ENCODE data around the gene ACAA2. TPM values are rescaled to one million over a fixed set of nuclear protein-coding genes. Genes with fewer than 3 reads are reported as not detected.

Gene ACAA2
- total and polyA plus RNA-seq, 8 donors = 60.3 to 111 (median 88.1) TPM

GRCh38 chr18:49835405-49835804 lies 22.1 kb upstream of the ACAA2 start:
- no peak for DNase-seq
- no peak for TF ChIP-seq CTCF (IDR thresholded peaks at IDR 0.05)
- H3K4me3 ChIP-seq = no peak overlapping the region
- no peak for ATAC-seq
- H3K9me3 ChIP-seq = peaks cover 0 to under 1% of the 10 kb centered on the region in 2 donors
- no peaks in the 10 kb centered on the region for H3K4me1 ChIP-seq
- H3K36me3 ChIP-seq = peaks cover 0 to 4% of the 10 kb centered on the region in 2 donors
- H3K27ac ChIP-seq = no peak overlapping the region
- H3K27me3 ChIP-seq = no peaks in the 10 kb centered on the region
- intact Hi-C loops (cut with DNase I) = no loop called here

- H3K27ac ChIP-seq = no peak overlapping the region
- H3K9me3 ChIP-seq = peaks cover 0 to 3% of the 10 kb centered on the region in 2 donors
- no peak for TF ChIP-seq CTCF (IDR thresholded peaks at IDR 0.05)
- H3K27me3 ChIP-seq = no peaks in the 10 kb centered on the region
- no peak for DNase-seq
- no peaks in the 10 kb centered on the region for H3K4me1 ChIP-seq
- ATAC-seq = no peak
- H3K4me3 ChIP-seq = no peak overlapping the region
- intact Hi-C loops (cut with DNase I) = no loop called here
- H3K36me3 ChIP-seq = peaks cover 0 to 3% of the 10 kb centered on the region in 2 donors
Measured at GRCh38 chr18:49834258-49834657, 20.9 kb upstream of the ACAA2 start.

- no peak for ATAC-seq
- no peaks in the 10 kb centered on the region for H3K4me1 ChIP-seq
- intact Hi-C loops (cut with DNase I) = no loop called here
Measured at GRCh38 chr18:49833814-49834213, 20.5 kb upstream of the ACAA2 start.

GRCh38 chr18:49832221-49832647 lies 18.9 kb upstream of the ACAA2 start:
- TF ChIP-seq CTCF (IDR thresholded peaks at IDR 0.05) = no peak
- DNase-seq (no peak), ATAC-seq (no peak)
- no peak overlapping the region for H3K4me3 ChIP-seq
- intact Hi-C loops (cut with DNase I) = no loop called here
- no peaks in the 10 kb centered on the region for H3K36me3 ChIP-seq
- H3K27me3 ChIP-seq = no peaks in the 10 kb centered on the region
- no peaks in the 10 kb centered on the region for H3K4me1 ChIP-seq
- H3K9me3 ChIP-seq = peaks cover 0 to 4% of the 10 kb centered on the region in 2 donors
- no peak overlapping the region for H3K27ac ChIP-seq

More at GRCh38 chr18:49833814-49834213, 20.5 kb upstream of the ACAA2 start:
- Histone ChIP-seq H3K27ac (no peak overlapping the region), H3K27me3 (no peaks in the 10 kb centered on the region), H3K9me3 (peaks cover 0 to 3% of the 10 kb centered on the region in 2 donors), H3K36me3 (no peaks in the 10 kb centered on the region), H3K4me3 (no peak overlapping the region)
- DNase-seq = no peak
- no peak for TF ChIP-seq CTCF (IDR thresholded peaks at IDR 0.05)

GRCh38 chr18:49827996-49828395 lies 14.7 kb upstream of the ACAA2 start:
- ATAC-seq (no peak), DNase-seq (no peak)
- no peak overlapping the region for H3K27ac ChIP-seq
- no peaks in the 10 kb centered on the region for H3K36me3 ChIP-seq
- H3K9me3 ChIP-seq = peaks cover 0 to 4% of the 10 kb centered on the region in 2 donors
- no peaks in the 10 kb centered on the region for H3K27me3 ChIP-seq
- no peak for TF ChIP-seq CTCF (IDR thresholded peaks at IDR 0.05)
- no peak overlapping the region for H3K4me3 ChIP-seq
- no peaks in the 10 kb centered on the region for H3K4me1 ChIP-seq
- intact Hi-C loops (cut with DNase I) = no loop called here

All from left lung (tissue), 10 donors.